A549 (cell line): ENCODE data around the gene PTPRG.

Experiments used
- CHD2 ChIP-seq: fragments of 150-350 bp; IDR thresholded peaks from 2 replicates; pipeline ENCODE4 v1.6.1; 2014; ENCODE audit warnings: low read length; ENCODE audit not compliant: partially characterized antibody
- HDAC2 ChIP-seq: fragments of 200-600 bp; sonication (generic); IDR thresholded peaks from 2 replicates; pipeline ENCODE4 v1.6.1; 2016
- MAZ ChIP-seq: fragments of 150-350 bp; IDR thresholded peaks from 2 replicates; pipeline ENCODE4 v1.6.1; 2014; ENCODE audit warnings: antibody characterized with exemption, low read depth, low read length, borderline replicate concordance
- POLR2A ChIP-seq: IDR thresholded peaks from 2 replicates; pipeline ENCODE4 v1.6.1; 2012; ENCODE audit warnings: mild to moderate bottlenecking, low read length
- RCOR1 ChIP-seq: fragments of 150-350 bp; IDR thresholded peaks from 2 replicates; pipeline ENCODE4 v1.6.1; 2014; ENCODE audit warnings: antibody characterized with exemption, low read length, low read depth
- SREBF2 ChIP-seq: fragments of 450-650 bp; IDR thresholded peaks from 2 replicates; pipeline ENCODE4 v1.6.1; 2014; ENCODE audit warnings: mild to moderate bottlenecking, moderate library complexity
- TF ChIP-seq, protein P1 (sequence below): fragments of >200 bp; sonication (Bioruptor Twin); formaldehyde crosslinking; IDR thresholded peaks from 3 replicates; pipeline ENCODE4 v1.5.1; 2016

- TF ChIP-seq CHD2, result no peak
- no peak for TF ChIP-seq SREBF2
- TF ChIP-seq, protein P1, sequence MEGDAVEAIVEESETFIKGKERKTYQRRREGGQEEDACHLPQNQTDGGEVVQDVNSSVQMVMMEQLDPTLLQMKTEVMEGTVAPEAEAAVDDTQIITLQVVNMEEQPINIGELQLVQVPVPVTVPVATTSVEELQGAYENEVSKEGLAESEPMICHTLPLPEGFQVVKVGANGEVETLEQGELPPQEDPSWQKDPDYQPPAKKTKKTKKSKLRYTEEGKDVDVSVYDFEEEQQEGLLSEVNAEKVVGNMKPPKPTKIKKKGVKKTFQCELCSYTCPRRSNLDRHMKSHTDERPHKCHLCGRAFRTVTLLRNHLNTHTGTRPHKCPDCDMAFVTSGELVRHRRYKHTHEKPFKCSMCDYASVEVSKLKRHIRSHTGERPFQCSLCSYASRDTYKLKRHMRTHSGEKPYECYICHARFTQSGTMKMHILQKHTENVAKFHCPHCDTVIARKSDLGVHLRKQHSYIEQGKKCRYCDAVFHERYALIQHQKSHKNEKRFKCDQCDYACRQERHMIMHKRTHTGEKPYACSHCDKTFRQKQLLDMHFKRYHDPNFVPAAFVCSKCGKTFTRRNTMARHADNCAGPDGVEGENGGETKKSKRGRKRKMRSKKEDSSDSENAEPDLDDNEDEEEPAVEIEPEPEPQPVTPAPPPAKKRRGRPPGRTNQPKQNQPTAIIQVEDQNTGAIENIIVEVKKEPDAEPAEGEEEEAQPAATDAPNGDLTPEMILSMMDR, result no peak
- no peak for TF ChIP-seq RCOR1
- no peak for TF ChIP-seq POLR2A
- TF ChIP-seq HDAC2, result no peak
- no peak for TF ChIP-seq MAZ
Measured at GRCh38 chr3:61531528-61531927, 29.8 kb upstream of the PTPRG start.
